Hepatocyte (in vitro differentiated cells): ENCODE measurements around the gene LYPD1.

ENCODE experiments used
- EZH2 ChIP-seq: fragments of 200-600 bp; sonication (generic); IDR thresholded peaks from 2 replicates; pipeline ENCODE4 v1.6.1; 2016; ENCODE audit warnings: antibody characterized with exemption, mild to moderate bottlenecking, borderline replicate concordance
- EZH2phosphoT487 ChIP-seq: fragments of 200-600 bp; sonication (generic); IDR thresholded peaks from one replicate; pipeline ENCODE4 v1.6.1; 2018; ENCODE audit warnings: antibody characterized with exemption, mild to moderate bottlenecking, low read depth, moderate library complexity; ENCODE audit not compliant: unreplicated experiment, severe bottlenecking
- TF ChIP-seq, protein P1 (sequence below): fragments of 200-600 bp; sonication (generic); IDR thresholded peaks from 2 replicates; pipeline ENCODE4 v1.5.1; 2016; ENCODE audit warnings: antibody characterized with exemption, mild to moderate bottlenecking; ENCODE audit not compliant: poor library complexity

DNA sequence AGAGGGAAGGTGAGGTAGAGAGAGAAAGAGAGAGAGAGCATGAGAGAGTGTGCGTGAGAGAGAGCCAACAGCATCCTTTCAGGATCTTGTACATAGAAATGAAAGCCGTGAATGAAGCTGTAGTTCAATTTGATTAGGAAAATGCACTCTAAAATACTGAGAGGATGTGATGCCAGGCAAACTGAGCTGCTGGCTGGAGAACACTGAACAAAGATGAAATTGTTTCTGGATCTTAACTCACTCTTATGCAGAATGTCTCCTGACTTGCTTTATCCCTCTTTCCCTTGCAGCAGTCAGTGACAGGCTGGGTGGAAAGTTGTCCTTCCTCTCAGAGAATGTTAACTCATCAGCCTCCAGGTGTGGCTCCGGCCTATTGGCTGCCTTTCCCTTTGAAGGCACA lies 10.7 kb downstream of the LYPD1 start:
- TF ChIP-seq, protein P1, sequence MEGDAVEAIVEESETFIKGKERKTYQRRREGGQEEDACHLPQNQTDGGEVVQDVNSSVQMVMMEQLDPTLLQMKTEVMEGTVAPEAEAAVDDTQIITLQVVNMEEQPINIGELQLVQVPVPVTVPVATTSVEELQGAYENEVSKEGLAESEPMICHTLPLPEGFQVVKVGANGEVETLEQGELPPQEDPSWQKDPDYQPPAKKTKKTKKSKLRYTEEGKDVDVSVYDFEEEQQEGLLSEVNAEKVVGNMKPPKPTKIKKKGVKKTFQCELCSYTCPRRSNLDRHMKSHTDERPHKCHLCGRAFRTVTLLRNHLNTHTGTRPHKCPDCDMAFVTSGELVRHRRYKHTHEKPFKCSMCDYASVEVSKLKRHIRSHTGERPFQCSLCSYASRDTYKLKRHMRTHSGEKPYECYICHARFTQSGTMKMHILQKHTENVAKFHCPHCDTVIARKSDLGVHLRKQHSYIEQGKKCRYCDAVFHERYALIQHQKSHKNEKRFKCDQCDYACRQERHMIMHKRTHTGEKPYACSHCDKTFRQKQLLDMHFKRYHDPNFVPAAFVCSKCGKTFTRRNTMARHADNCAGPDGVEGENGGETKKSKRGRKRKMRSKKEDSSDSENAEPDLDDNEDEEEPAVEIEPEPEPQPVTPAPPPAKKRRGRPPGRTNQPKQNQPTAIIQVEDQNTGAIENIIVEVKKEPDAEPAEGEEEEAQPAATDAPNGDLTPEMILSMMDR, result no peak
- TF ChIP-seq EZH2phosphoT487 (no peak), EZH2 (no peak)
